GM18909 (cell line): ENCODE results near the gene ATN1.
"Not testable (repeated sequence)": the region's sequence is repeated elsewhere in the genome, so short reads cannot be mapped to it uniquely, and the experiment has no call there.

Experiments used
- ATAC-seq: cut with Tn5 transposase; IDR thresholded peaks from one replicate; pipeline ENCODE4 v1.9.1; 2021; ENCODE audit warnings: mild to moderate bottlenecking; ENCODE audit not compliant: unreplicated experiment, poor library complexity

Gene ATN1

GRCh38 chr12:6927379-6928021 is at the start of gene ATN1:
Gene ATN1, plus strand, starts transcription at chr12:6927959. Its CDS starts 6,043 bp downstream, at chr12:6934002.
- no peak for ATAC-seq

GRCh38 chr12:6879824-6880223 is 47.9 kb upstream of the ATN1 start:
- ATAC-seq: not testable (repeated sequence)

GRCh38 chr12:6883252-6883651 is 44.5 kb upstream of the ATN1 start:
- ATAC-seq: no peak

GRCh38 chr12:6883683-6884082 is 44.1 kb upstream of the ATN1 start:
- ATAC-seq: no peak

- no peak for ATAC-seq
Observed at GRCh38 chr12:6884539-6884938, 43.2 kb upstream of the ATN1 start.

GRCh38 chr12:6886206-6886999 is 41.4 kb upstream of the ATN1 start:
- not testable (repeated sequence) for ATAC-seq

- no peak for ATAC-seq
Observed at GRCh38 chr12:6887460-6887859, 40.3 kb upstream of the ATN1 start.

GRCh38 chr12:6888360-6888759 is 39.4 kb upstream of the ATN1 start:
- ATAC-seq: no peak

- ATAC-seq: not testable (repeated sequence)
Observed at GRCh38 chr12:6888794-6889193, 39.0 kb upstream of the ATN1 start.

GRCh38 chr12:6889775-6890573 is 37.8 kb upstream of the ATN1 start:
- ATAC-seq: not testable (repeated sequence)

- ATAC-seq: peak; percentile 94
Observed at GRCh38 chr12:6890789-6891645, 36.7 kb upstream of the ATN1 start.

- peak; percentile 11 for ATAC-seq
Observed at GRCh38 chr12:6891646-6892001, 36.1 kb upstream of the ATN1 start.

- ATAC-seq: not testable (repeated sequence)
Observed at GRCh38 chr12:6892683-6893082, 35.1 kb upstream of the ATN1 start.

GRCh38 chr12:6894321-6894720 is 33.4 kb upstream of the ATN1 start:
- no peak for ATAC-seq

- no peak for ATAC-seq
Observed at GRCh38 chr12:6896846-6897435, 30.8 kb upstream of the ATN1 start.

GRCh38 chr12:6899427-6899826 is 28.3 kb upstream of the ATN1 start:
- ATAC-seq: no peak

- no peak for ATAC-seq
Observed at GRCh38 chr12:6899837-6900519, 27.8 kb upstream of the ATN1 start.

GRCh38 chr12:6902448-6902847 is 25.3 kb upstream of the ATN1 start:
- ATAC-seq: no peak

GRCh38 chr12:6903722-6904121 is 24.0 kb upstream of the ATN1 start:
- no peak for ATAC-seq
